ENCODE measurements around the gene MANF.

MANF gene

GRCh38 chr3:51390246-51391074, 5.4 kb downstream of the MANF start:
- DNase-seq, result no peak

GRCh38 chr3:51391075-51391565, 6.0 kb downstream of the MANF start, which contains the start of gene RBM15B:
TSS of gene RBM15B (plus strand) at chr3:51391285. CDS start at chr3:51391400, 115 bp downstream.
- peak; percentile 90 to 92 for DNase-seq

GRCh38 chr3:51391566-51392354, 6.7 kb downstream of the MANF start:
- no peak for DNase-seq

- no peak for DNase-seq
Measured at GRCh38 chr3:51392355-51393133, 7.5 kb downstream of the MANF start.

- DNase-seq, result no peak
Measured at GRCh38 chr3:51393134-51393495, 8.0 kb downstream of the MANF start.

- DNase-seq, result no peak
Measured at GRCh38 chr3:51393564-51393963, 8.5 kb downstream of the MANF start.

- DNase-seq, result no peak
Measured at GRCh38 chr3:51394541-51394940, 9.4 kb downstream of the MANF start.

- no peak for DNase-seq
Measured at GRCh38 chr3:51395493-51396213, 10.6 kb downstream of the MANF start.

- no peak for DNase-seq
Measured at GRCh38 chr3:51396401-51396800, 11.3 kb downstream of the MANF start.

GRCh38 chr3:51397392-51397791, 12.3 kb downstream of the MANF start:
- no peak for DNase-seq

- DNase-seq, result no peak
Measured at GRCh38 chr3:51398595-51399310, 13.7 kb downstream of the MANF start.

- DNase-seq, result peak; percentile 28 to 37
Measured at GRCh38 chr3:51400166-51400565, 15.1 kb downstream of the MANF start.

GRCh38 chr3:51401735-51402134, 16.6 kb downstream of the MANF start:
- peak; percentile 88 to 92 for DNase-seq

- DNase-seq, result no peak
Measured at GRCh38 chr3:51403675-51404074, 18.6 kb downstream of the MANF start.

- no peak for DNase-seq
Measured at GRCh38 chr3:51408021-51408420, 22.9 kb downstream of the MANF start.

GRCh38 chr3:51408813-51409212, 23.7 kb downstream of the MANF start:
- DNase-seq, result no peak

- no peak for DNase-seq
Measured at GRCh38 chr3:51422211-51422610, 37.1 kb downstream of the MANF start.

- no peak for DNase-seq
Measured at GRCh38 chr3:51426921-51427320, 41.8 kb downstream of the MANF start.

- DNase-seq, result no peak
Measured at GRCh38 chr3:51429138-51429537, 44.0 kb downstream of the MANF start.

- DNase-seq, result no peak
Measured at GRCh38 chr3:51434110-51434509, 49.0 kb downstream of the MANF start.

- DNase-seq, result peak; percentile 71 to 83
Measured at GRCh38 chr3:51434746-51435327, 49.7 kb downstream of the MANF start.
